Measurements from ENCODE around the gene JPH3.

DNA sequence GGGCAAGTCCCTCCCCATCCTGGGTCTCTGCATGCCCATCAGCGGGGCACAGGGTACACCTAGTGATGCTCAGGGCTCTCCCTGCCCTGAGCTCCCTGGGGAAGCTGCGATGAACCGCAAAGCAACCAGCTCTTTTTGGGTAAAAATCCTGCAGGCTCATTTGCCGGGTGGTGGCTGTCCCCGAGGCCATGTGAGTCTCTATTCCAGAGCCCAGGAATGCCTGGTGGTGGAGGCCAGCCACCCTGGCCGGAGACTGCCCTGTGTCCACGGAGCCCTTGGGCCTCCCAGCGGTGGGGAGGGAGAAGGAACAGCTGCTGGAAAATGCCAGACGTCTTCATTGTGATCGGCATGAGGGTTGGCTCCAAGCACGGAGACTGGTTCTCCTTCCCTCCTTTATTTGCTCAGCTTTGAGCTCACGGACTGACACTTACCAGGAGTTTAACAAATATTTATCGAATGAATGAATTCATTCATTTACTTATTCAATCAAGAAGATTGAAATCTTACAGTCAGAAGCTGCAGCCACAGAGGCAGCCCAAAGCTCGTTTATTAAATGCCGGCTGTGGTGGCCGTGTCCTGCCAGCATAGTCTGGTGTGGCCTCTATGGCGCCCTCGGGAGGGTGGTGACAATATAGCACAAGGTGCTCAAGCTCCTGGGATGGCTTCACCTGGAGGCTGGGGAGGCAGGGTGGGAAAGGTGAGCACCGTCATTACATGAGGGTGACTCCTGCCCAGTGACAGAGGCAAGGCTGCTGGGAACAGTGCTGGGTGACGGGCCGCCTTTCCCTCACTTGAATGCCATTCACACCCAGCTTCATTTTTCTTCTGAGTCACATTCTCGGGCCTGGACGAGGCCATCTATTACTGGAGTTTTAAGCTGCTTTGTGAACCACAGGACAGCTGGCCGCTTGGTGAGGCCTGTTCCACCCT lies 31.1 kb upstream of the JPH3 start:
- TF ChIP-seq CTCF (IDR thresholded peaks at IDR 0.05) (peak; percentile 14 to 58 (median 39)), POLR2A (IDR thresholded peaks at IDR 0.05) (no peak)

All from tibial nerve (tissue), 3 donors.